H1 (cell line): Measurements from ENCODE around the gene OAS3. TPM values are rescaled to one million over a fixed set of nuclear protein-coding genes. Genes with fewer than 3 reads are reported as not detected.

Experiments
- CHD1 ChIP-seq: IDR thresholded peaks from 2 replicates; pipeline ENCODE4 v1.6.1; 2012; ENCODE audit warnings: low read depth, low read length, improper control_type of control experiment
- CHD2 ChIP-seq: IDR thresholded peaks from 2 replicates; pipeline ENCODE4 v1.6.1; 2012; ENCODE audit warnings: low read length, improper control_type of control experiment
- CHD7 ChIP-seq: fragments of 300-600 bp; sonication (generic); IDR thresholded peaks from 2 replicates; pipeline ENCODE4 v1.7.1; 2012; ENCODE audit warnings: low read length, moderate library complexity, mild to moderate bottlenecking, inconsistent platforms; ENCODE audit not compliant: insufficient replicate concordance
- E2F6 ChIP-seq: IDR thresholded peaks from 2 replicates; pipeline ENCODE4 v1.6.1; 2012; ENCODE audit warnings: inconsistent platforms
- KDM1A ChIP-seq: fragments of 200-600, 300-600 bp; sonication (generic); IDR thresholded peaks from 2 replicates; pipeline ENCODE4 v1.7.1; 2016; ENCODE audit warnings: mild to moderate bottlenecking, low read length, borderline replicate concordance
- NANOG ChIP-seq: IDR thresholded peaks from 2 replicates; pipeline ENCODE4 v1.6.1; 2011; ENCODE audit warnings: low read length, low read depth, mild to moderate bottlenecking, inconsistent platforms; ENCODE audit not compliant: insufficient read depth, poor library complexity, severe bottlenecking
- POLR2A ChIP-seq, 2 experiments: IDR thresholded peaks; 1 replicate in 1 of 2; 2 replicates in 1 of 2; pipeline ENCODE4 v1.6.1; 2011; ENCODE audit warnings: low read depth in 2 of 2, low read length in 2 of 2, mild to moderate bottlenecking in 2 of 2; ENCODE audit errors: control extremely low read depth in 1 of 2
- RNF2 ChIP-seq: fragments of 200-900, 300-1000 bp; sonication (generic); IDR thresholded peaks from 2 replicates; pipeline ENCODE4 v1.7.1; 2016; ENCODE audit warnings: borderline replicate concordance, low read depth, mild to moderate bottlenecking, antibody characterized with exemption, low read length; ENCODE audit not compliant: poor library complexity, severe bottlenecking; ENCODE audit errors: missing control alignments
- SP1 ChIP-seq: IDR thresholded peaks from 2 replicates; pipeline ENCODE4 v1.6.1; 2011; ENCODE audit warnings: low read depth, low read length
- TAF7 ChIP-seq: optimal IDR thresholded peaks from 2 replicates; pipeline ENCODE3; 2011; ENCODE audit warnings: low read depth, mild to moderate bottlenecking, inconsistent platforms, low read length, moderate library complexity, borderline replicate concordance
- polyA plus RNA-seq, 7 experiments: library from polyadenylated mRNA; depleted of rRNA in 3 of 7; stranded (reverse) in 5 of 7; unstranded in 2 of 7; fragments of >200 nt in 5 of 7; fragments of 200-250 nt in 2 of 7; gene quantifications; 1 replicate in 5 of 7; 2 replicates in 1 of 7; 4 replicates in 1 of 7; pipeline versions ENCODE4 v1.2.1 to v1.2.3, GENCODE V29; 2011 to 2013; ENCODE audit warnings: missing spikeins in 2 of 7, mixed read lengths in 2 of 7
- total RNA-seq: library from RNA; stranded (reverse); fragmentation: NEBNext Ultra II Directional; extraction: Animal tissue kit (Norgen Biotek cat#: 25700); gene quantifications from 2 replicates; pipeline ENCODE4 v1.2.1, GENCODE V29; 2021

Gene OAS3
- total and polyA plus RNA-seq, 2 of the 8 experiments (the other 6 are each of a cell fraction or from before 2014, with no cell fraction given), result 0.73 to 3.7 TPM

DNA sequence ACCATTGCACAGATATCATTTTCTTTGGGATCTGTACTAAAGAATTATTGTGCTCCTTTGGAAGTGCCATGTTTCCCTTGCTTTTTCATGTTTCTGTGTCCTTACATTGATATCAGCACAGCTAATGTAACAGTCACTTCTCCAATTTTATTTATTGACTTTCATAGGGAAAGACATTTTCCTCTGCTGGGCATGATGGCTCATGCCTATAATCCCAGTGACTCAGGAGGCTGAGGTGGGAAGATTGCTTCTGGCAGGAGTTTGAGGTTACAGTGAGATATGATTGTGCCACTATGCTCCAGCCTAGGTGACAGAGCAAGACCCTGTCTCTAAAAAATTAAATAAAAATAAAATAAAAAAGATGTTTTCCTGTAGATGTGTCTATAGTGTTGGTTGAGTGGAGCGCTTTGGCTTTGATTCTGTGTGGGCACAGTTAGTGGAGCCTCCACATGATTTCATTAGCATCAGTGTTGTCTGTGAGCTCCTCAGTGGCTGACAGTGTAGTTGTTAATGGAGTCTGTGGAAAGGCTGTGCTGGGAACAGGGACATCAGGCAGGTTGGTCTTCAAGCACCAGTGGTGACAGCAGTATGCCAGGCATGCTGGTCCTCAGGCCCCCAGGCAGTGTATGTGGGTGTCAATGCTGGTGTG is 47.5 kb downstream of the OAS3 start (continued):
- TF ChIP-seq CHD7, result no peak
- TF ChIP-seq E2F6, result no peak
- no peak for TF ChIP-seq CHD1
- TF ChIP-seq NANOG, result no peak
- no peak for TF ChIP-seq RNF2
- no peak for TF ChIP-seq POLR2A (IDR thresholded peaks at IDR 0.05; ENCODE audit: control extremely low read depth in 1 of 2, low read depth in 2 of 2, low read length in 2 of 2)
- no peak for TF ChIP-seq CHD2
- TF ChIP-seq KDM1A, result no peak
- TF ChIP-seq SP1, result no peak
- TF ChIP-seq TAF7, result no peak
